GM11168 (cell line): ENCODE data around the gene LY6G6D.

Experiments
- in situ Hi-C: fragments of 300-500 bp; cut with MboI; formaldehyde crosslinking; loops from one replicate; pipeline ENCODE4 v1.12.0; 2022; ENCODE audit warnings: low sequenced_read_pairs; ENCODE audit not compliant: unreplicated experiment

The LY6G6D gene

DNA sequence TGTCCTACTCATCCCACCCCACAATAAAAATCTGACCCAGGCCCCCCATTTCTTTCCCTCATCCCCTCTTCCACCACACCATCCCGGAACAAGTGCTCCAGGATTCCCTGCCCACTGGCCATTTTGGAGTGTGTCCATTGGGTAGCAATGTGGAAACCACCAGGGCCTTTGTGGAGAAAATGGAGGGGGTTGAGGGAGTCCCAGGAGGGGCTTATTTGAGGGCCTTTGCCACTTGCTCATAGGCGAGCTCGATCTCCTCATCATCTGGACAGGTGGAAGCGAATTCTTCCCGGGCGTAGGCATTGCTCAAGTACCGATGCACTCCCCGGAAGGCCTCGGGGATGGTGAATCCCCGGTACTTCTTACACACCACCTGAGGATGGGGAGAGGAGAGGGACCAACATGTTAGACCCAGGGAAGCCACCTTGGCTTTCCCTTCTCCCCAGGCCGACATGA is 15.5 kb downstream of the LY6G6D start:
- in situ Hi-C loops, result loop anchor here (10.0 kb wide), 1 partner anchor 104 kb away; no protein-coding TSS in a partner anchor

DNA sequence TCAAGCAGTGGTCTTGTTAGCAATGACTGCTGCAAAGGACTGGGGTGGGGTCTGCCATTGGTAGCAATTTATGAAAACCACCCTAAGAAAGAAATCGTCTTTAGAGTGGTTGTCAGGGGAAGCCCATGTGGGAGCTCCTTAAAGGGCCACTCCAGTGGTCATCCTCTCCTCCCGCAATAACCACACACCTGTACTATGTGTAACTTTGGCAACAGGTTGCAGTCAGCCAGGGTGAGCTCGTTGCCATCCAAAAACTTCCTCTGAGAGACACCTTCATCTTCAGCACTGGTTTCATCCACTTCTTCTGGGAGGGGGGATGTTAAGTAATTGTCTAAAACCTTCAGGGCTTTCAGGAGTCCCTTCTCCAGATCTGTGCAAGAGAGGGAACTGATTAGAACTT is 16.9 kb downstream of the LY6G6D start:
- in situ Hi-C loops, result loop anchor here (10.0 kb wide), 1 partner anchor 103 kb away; no protein-coding TSS in a partner anchor

DNA sequence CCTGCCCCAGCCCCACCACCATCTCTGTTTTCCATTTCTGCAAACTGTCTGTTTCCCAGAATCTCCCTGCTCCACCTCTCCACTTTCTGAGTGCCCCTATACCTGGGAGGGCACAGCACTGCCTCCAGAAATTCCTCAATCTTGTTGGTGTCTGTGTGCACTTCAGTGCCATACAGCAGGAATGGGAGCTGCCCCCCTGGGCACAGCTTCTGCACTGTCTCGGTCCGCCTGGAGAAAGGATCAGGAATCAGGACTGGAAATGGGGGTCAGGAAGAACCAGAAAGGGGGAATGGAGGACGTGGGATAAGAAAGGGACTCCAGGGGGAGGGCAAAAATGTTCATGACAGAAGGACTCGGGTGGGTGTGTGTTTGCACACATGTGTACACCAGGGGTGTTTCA is 18.6 kb downstream of the LY6G6D start:
- in situ Hi-C loops, result loop anchor here (10.0 kb wide), 1 partner anchor 101 kb away; no protein-coding TSS in a partner anchor

DNA sequence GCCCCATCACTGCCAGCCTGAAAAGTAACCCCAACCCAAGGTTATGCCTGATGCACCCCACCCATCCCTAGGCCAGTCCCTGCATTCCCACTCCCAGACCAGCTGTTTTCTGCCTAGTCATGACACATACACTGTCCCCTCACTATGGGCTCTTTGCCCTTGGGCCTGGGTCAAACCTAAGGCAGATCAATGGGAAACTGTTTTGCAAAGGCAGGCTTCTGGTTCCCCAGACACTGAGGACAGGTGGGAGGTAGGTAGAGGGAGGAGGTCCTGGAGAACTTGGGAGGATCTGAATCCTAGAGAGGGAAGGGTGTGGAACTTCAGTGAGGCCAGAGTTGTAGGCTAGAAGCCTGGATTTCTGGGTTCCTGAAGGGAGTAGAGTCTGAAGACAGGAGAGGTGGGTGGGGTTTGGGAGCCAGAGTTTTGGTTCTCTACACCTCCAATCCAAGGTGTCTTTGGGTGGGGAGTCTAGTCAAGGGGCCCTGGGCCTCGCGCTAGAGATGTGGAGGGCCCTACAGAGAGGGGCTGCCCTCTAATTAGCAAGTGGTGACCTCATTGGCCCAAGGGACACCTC is 19.2 kb downstream of the LY6G6D start:
- in situ Hi-C loops, result loop anchor here (10.0 kb wide), 1 partner anchor 100 kb away; no protein-coding TSS in a partner anchor

DNA sequence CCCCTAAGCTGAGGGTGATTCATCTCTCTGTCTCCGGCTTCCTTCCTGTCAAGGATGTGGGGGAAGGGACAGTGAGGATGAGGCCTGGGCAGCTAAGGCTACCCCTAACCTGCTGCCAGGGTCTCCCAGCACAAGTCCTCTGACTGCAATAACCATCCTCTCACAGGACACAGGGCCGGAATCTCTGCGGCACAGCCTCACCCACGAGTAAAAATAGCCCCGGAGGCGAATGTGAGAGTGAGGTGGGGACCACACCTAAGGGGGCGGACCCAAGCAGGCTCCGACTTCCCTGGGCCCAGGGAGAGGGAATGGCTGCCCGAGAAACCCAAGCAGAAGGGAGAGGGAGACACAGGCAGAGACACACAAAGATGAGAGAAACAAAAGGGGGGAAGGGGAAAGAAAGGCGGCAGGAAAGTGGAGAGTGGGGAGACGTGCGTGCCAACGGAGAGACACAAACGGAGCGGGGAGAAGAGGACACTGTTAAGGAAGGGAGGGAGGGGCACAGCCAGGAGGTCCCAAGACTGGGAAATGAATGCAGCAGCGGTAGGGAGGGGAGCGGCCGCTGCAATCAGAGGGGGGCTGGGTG is 19.8 kb downstream of the LY6G6D start:
- in situ Hi-C loops, result loop anchor here (10.0 kb wide), 1 partner anchor 100 kb away; no protein-coding TSS in a partner anchor

DNA sequence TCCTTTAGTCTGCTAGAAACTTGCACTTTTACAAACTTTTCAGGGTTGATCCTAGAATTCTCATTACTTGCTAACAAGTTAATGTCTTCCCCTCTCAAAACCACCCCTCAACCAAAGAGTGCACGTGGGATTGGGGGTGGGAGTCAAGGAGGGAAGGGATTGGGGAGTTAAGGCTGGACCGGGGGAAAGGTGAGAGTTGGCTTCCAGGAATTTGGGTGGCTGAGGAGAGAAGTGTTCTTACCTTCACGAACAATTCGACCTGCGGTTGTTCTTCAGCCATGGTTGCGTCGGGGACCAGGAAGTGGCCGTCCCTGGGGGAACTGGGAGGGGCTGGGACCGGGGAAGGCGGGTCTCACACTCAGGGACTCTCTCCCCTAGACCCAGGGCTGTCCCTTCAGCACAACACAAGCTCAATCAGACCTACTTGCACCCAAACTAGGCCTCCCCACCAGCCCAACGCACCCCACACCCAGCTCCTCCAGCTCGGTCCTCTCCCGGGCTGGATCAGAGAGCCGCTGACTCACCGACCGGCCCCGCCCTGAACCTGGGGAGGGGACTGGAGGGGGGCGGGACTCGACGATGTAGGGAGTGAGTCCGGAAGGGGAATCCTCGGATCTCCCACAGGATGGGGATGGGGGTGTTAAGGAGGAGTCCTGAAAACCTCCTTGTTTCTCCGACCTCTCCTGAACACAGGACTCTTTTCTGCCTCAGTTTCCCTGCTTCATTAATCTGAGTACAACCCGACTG is 21.0 kb downstream of the LY6G6D start, which contains the start of gene CLIC1:
Gene CLIC1, minus strand, starts transcription at position 510 of the 747 bp plus-strand sequence. Its CDS starts 230 bp downstream, at position 280.
- in situ Hi-C loops, result loop anchor here (10.0 kb wide), 1 partner anchor 99 kb away; no protein-coding TSS in a partner anchor

DNA sequence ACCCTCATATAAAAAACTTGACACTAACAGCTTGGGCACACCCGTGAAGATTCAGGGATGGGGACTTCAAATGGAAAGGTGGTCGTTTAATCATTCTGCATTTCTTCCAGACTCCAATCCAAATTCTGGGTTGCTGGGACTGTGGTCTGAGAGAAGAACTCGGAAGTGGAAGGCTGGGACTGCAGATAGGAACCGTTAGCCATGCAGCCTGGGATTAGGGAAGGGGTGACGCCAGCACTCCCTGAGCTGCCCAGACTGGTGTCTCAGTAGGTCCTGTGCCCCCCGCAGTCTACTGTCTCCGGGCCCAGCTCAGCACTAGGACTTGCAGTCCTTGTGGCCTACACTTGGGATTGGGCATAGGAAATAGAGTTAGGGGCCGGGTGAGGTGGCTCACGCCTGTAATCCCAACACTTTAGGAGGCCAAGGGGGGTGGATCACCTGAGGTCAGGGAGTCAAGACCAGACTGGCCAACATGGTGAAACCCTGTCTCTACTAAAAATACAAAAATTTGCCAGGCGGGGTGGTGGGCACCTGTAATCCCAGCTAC is 21.7 kb downstream of the LY6G6D start:
- in situ Hi-C loops, result loop anchor here (10.0 kb wide), 1 partner anchor 98 kb away; no protein-coding TSS in a partner anchor

DNA sequence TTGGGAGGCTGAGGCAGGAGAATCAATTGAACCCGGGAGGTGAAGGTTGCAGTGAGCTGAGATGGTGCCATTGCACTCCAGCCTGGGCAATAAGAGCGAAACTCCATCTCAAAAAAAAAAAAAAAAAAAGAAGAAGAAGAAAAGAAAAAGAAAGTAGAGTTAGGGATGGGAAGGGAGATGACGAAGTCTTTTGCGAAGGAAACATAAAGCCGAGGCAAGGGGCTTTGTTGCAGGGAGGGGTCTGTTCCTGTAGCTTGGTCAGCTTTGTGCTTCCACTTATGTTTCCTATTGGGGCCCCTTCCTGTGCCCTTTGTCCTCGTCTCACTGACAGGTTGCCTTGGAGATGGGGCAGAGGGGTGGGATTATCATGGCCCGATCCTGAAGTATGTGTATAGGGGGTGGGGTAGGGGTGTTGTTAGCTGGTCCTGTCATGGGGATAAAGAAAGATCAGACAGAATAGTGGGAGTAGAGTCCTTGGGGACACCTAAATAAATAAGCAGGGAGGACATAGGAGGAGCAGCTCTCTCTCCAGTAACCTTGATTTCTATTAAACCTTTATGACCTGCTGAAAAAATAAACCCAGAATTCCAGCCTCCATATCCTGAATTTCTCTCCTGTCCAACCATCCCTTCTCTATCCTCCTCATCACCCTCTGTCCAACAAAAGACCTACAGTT is 22.3 kb downstream of the LY6G6D start:
- in situ Hi-C loops, result loop anchor here (10.0 kb wide), 1 partner anchor 97 kb away; no protein-coding TSS in a partner anchor

DNA sequence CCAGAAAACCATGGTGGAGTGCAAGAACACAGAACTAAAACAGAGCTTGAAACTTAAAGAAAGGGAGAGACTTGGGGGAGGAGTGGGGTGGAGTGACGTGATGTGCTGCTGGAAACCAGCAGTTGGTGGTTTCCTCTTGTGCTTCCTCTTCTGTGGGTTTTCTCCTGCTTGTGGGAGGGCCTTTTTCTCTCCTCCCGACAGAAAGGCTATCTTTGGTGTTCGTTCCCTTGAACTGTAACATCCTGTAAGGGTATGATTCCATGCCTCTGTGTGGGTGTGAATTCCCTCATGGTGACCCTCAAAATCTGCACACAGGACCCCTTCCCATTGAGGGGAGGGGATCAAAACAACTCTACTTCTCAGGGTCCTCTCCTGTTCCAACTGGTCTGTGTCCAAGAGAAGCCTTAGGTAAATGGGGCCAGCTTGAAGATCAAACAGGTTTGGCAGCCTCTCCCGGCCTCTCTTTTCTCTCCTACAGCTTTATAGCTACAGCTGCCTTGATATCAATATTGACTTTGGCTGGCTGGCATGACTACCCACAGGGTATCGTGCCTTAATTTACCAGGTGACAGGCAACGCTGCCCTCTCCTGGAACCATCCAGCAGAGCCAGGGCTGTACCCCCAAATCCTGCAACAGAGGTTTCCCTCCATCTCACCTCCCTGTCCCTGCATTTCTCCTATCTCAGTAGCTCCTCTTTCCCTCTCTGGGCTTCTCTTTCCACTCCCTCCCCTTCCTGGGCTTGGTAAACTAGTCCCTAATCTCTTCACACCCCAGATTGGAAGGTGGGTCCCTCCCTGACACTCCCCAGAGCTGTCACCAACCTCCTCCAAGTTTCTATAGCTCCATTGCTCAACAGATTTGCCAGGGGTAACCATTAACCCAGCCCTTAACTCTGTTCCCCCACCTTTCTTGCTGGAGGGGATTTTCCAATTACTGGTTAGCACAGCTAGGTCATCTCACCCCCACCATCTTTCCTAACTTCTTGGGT is 23.1 kb downstream of the LY6G6D start:
- in situ Hi-C loops, result loop anchor here (10.0 kb wide), 1 partner anchor 97 kb away; no protein-coding TSS in a partner anchor

DNA sequence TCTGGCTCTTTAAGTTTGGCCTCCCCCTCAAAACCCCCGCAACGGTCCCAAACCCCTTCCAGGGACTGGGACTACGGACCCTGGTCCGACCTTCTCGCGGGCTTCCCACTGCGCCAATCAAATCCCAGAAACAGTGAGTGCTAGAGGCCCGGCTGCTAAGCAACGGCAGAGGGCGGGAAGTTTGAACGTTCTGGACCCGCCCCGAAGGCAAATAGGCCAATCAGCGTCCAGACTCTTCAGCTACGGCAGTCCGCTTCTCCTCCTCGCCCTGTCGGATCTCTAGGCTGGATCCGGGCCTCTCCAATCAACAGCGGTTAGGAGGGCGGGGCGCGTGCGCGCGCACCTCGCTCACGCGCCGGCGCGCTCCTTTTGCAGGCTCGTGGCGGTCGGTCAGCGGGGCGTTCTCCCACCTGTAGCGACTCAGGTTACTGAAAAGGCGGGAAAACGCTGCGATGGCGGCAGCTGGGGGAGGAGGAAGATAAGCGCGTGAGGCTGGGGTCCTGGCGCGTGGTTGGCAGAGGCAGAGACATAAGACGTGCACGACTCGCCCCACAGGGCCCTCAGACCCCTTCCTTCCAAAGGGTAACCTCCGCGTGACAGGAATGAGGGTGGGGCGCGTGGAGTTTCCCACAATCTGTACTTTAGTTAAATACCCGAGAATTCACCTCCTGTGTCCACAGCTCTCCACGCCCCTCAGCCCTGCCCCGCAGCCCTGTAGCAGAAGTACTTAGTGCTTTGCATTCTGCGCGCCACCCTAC is 24.7 kb downstream of the LY6G6D start, which contains the start of gene MSH5:
Gene MSH5, plus strand, starts transcription at position 367 of the 758 bp plus-strand sequence. CDS start 462 bp downstream, outside the sequence.
- in situ Hi-C loops, result loop anchor here (10.0 kb wide), 1 partner anchor 95 kb away; no protein-coding TSS in a partner anchor

DNA sequence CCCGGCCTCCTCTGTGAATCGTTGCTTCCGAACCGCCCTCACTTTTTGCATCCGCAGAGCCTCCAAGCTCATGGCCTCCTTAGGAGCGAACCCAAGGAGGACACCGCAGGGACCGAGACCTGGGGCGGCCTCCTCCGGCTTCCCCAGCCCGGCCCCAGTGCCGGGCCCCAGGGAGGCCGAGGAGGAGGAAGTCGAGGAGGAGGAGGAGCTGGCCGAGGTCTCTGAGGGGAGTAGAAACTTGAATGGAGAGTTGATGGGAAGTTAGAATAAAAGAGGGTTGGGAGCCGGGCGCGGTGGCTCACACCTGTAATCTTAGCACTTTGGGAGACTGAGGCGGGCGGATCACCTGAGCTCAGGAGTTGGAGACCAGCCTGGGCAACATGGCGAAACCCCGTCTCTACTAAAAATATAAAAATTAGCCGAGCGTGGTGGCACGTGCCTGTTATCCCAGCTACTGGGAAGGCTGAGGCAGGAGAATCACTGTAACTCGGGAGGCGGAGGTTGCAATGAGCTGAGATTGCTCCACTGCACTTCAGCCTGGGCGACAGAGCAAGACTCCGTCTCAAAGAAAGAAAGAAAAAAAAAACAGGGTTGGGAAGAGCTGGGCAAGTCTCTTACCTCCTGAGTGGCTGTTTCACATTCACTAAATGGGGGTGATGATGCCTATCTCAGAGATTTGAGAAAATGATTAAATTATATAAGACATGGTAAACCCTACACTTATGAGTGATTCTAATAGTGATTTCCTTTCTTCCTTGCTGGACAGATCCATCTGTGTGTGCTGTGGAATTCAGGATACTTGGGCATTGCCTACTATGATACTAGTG is 25.5 kb downstream of the LY6G6D start:
- in situ Hi-C loops, result no loop called here

DNA sequence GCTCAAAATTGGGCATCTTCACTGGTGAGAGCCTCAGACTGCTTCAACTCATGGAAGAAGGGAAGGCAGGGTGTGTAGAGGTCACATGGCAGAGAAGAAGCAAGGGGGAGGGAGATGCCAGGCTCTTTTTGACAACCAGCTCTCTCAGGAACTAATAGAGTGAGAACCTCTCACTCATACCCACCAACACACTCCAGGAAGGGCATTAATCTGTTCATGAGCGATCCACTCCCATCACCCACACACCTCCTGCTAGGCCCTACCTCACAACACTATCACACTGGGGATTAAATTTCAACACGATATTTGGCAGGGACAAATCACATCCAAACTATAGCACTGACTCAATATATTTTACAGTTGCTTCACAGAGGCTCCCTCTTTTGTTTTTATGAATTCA is 26.7 kb downstream of the LY6G6D start:
- in situ Hi-C loops, result no loop called here

DNA sequence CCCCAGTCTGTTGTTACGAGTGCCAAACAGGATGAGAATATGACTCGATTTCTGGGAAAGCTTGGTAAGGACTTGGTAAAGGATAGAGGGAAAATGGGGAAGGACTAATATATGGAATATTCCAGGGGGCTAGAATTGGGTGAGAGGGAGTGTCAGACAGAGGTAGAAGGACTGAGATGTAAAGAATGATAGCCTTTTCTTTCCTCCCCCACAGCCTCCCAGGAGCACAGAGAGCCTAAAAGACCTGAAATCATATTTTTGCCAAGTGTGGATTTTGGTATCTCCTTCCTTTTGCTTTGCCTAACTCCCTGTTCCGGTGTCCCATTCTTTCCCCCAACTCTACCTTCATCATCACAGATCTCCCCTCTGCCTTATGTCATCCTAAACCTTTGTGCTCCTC is 27.7 kb downstream of the LY6G6D start:
- in situ Hi-C loops, result no loop called here

DNA sequence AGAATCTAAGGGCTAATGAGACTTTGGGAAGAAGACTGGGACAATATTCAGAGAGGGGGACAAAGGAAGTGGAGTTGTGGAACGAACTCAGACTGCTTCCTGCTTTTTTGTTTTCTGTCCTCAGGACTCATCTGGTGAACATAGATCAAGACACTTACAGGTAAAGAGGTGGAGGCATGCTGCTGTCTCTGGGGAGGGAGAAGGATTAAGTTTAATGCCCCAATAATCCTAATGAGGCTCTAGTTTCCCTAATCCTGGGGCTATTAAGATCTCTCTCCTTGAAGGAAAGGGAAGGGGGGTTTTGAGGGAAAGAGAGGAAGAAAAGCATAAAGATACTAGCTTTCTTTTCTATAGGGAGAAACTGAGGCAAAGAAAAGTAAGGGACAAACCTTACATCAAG is 29.3 kb downstream of the LY6G6D start:
- in situ Hi-C loops, result no loop called here

DNA sequence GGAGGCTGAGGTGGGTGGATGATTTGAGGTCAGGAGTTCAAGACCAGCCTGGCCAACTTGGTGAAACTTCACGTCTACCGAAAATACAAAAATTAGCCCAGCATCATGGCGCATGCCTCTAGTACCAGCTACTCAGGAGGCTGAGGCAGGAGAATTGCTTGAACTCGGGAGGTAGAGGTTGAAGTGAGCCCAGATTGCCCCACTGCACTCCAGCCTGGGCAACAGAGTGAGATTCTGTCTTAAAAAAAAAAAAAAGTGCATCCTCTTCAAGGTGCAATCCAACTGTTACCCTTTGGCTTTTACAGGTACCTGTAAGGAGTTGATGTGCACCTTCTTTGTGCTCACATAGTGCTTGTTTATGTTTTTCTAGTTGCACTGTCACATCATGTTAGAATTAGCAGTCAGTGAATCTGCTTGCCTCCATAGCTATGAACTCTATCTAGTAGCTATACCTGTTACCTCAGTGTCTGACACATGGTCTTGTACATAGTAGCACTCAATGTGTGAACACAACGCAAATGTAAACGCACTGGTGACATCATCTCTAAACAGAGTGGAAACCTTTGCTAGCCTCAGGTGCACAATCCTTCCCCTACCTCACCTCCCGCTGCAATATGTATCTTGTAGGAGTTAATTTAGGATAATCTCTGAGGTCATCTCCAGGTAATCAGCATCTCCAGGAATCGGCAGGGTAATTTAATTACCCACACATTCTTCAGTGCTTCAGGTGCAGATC is 34.3 kb downstream of the LY6G6D start:
- in situ Hi-C loops, result no loop called here

DNA sequence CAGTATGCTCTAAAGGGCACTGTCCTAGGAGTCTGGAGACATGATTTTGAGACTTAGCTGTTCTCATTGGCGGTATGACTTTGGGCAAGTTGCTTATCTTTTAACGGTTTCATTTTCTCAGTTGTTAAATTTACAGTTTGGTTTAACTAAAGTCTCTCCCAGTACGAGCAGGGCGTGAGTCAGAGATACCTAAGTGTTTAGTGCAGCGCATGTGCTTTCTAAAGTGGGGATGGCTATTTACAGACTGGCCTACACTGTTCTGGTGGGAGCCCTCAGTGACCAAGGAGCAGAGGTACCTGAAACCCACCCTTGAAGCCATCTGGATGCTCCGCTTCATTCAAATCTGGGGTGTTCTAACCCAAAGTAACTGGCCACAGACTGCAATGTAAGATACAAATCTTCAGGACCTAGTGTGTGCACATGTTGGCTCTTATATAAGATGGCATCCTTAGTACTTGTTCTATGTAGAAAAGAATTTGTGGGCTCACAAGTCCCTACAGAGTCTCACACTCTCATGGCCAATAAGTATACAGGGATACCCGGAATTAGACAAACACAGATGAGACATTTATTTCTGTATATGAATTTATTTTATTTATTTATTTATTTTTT is 35.4 kb downstream of the LY6G6D start:
- in situ Hi-C loops, result no loop called here
